GM19099 (cell line): ENCODE measurements around the gene SPATA21.

ENCODE experiments used
- POLR2A ChIP-seq: IDR thresholded peaks from 3 replicates; pipeline ENCODE4 v1.6.1; 2011; ENCODE audit warnings: low read depth; ENCODE audit not compliant: insufficient read length; ENCODE audit errors: extremely low read depth

Gene SPATA21

GRCh38 chr1:16436946-16437474, at the start of gene SPATA21:
Gene SPATA21, minus strand, starts transcription at chr1:16437424. Its CDS starts 6,053 bp downstream, at chr1:16431371.
- TF ChIP-seq POLR2A = no peak

- TF ChIP-seq POLR2A = no peak
Observed at GRCh38 chr1:16484931-16485330, 47.7 kb upstream of the SPATA21 start.

- TF ChIP-seq POLR2A = no peak
Observed at GRCh38 chr1:16484501-16484835, 47.2 kb upstream of the SPATA21 start.

DNA sequence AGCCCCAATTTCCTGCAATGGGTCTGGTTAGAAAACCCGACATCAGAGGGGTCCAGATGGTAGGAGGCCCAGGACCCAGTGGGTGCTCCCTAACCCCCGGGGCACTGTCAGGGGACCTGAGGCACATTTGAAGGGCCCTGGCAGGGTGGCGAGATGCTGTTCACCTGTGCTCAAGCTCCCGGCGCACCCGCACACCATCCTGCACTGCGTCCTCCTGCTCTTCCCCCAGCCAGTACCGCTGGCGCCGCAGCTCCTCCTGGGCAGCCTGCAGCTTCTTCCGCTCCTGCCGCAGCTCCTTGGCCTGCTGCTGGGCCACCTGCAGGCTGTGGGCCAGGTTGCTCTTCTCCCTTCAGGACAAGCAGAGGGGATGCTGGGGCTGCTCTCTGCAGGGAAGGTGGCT, 40.9 kb upstream of the SPATA21 start:
- no peak for TF ChIP-seq POLR2A

GRCh38 chr1:16474166-16474800, 37.1 kb upstream of the SPATA21 start:
- TF ChIP-seq POLR2A = no peak

GRCh38 chr1:16468558-16468957, 31.3 kb upstream of the SPATA21 start:
- TF ChIP-seq POLR2A = no peak

- no peak for TF ChIP-seq POLR2A
Observed at GRCh38 chr1:16464917-16465625, 27.8 kb upstream of the SPATA21 start.

GRCh38 chr1:16462773-16463330, 25.6 kb upstream of the SPATA21 start:
- no peak for TF ChIP-seq POLR2A

DNA sequence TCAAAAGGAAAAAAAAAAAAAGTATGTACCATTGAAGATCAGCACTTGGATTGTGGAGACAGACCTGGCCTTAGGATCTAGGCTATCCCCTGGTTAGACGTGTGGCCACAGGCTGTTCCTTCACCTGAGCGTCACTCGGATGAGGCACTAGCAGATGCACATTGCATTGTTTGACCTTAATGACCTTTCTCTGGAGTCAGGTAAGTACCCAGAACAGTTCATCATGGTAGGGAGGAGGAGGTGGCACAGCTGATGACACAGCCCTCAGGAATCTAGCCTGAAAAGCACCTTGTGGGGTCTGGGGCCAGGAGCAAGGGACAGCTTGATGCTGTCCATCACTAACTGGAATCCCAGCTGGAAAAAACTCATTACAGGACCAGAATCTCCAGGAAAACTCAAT, 24.5 kb upstream of the SPATA21 start:
- TF ChIP-seq POLR2A = no peak

DNA sequence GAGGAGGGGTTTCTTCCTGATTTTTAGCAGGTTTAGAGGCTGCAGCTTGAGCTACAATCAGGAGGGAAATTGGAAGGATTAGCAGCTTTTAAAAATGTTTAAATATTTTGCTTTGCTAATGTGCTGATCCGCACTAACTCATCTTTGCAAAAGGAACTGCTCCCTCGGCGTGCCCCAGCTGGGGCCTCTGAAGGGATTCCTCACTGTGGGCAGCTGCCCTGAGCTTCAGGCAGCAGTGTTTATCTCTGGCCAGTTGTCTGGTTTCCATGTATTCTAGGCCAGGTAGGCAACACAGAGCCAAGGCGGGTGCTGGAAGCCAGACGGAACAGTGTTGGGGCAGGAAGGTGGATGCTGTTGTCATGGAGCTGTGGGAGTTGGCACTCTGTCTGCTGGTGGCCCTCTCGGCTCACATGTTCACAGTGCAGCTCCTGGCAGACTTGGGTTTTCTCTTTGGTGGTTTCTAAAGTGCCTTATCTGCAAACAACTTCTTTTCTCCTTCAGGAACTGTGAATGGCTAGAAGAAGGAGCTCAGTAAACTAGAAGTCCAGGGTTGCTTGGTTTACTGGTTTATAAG, 22.2 kb upstream of the SPATA21 start:
- TF ChIP-seq POLR2A = no peak

- TF ChIP-seq POLR2A = no peak
Observed at GRCh38 chr1:16458831-16459230, 21.6 kb upstream of the SPATA21 start.

- no peak for TF ChIP-seq POLR2A
Observed at GRCh38 chr1:16451841-16452528, 14.8 kb upstream of the SPATA21 start.

DNA sequence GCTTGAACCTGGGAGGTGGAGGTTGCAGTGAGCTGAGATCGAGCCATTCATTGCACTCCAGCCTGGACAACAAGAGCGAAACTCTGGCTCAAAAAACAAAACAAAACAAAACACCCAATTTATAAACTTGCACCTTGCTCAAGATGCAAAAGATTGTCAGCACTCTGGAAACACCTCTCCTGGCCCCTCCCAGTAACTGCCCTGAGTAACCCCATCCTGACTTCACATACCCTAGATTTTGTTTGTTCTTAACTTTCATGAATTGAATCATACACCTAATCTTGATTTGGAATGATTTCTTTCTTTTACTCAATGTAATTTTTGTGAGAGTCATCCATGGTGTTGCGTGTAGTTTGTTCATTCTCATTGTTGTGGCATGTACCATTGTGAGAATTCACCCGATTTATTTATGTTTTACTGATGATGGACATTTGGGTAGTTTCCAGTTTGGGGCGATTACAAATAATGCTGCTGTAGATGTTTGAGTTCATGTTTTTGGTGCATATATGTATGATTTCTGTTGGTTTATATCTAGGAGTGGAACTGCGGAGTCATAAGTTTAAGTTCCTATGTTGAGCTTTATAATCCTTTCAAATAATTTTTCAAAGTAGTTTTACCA, 13.7 kb upstream of the SPATA21 start:
- no peak for TF ChIP-seq POLR2A

DNA sequence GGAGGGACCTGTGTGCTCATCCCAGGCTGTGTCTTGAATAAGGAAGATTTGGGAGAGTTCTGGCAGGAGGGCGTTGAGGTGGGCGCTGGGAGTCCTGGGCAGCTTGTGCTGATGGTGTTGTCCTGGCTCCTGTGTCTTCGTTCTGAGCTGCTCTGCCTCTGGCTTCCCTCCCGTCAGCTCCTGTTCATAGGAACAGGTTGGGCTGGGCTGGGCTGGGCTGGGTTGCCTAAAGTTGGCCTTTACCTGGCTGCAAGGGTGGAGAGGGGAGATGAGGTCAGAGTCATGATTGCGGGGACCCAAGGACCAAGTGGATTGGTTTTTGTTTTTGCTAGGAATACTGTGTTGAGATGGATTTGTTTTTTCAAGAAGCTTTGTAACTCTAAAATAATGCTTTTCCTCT, 12.4 kb upstream of the SPATA21 start:
- TF ChIP-seq POLR2A = no peak

DNA sequence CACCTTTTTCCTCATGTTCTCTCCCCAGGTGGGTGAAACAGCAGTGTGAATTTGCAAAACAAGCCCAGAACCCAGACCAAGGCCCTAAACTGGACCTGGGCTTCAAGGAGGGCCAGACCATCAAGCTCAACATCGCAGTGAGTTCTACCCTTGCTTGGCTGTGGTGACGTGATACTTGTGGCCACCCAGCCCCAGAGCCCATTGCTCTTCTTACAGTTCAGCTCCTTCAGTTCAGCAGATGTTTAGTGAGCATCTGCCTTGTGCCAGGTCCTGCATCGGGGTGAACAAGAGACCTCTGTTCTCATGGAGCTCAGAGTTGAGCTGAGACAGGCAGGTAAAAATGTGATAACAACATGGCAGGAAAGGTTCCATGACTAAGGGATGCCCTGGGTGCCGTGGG, 11.8 kb upstream of the SPATA21 start:
- TF ChIP-seq POLR2A = no peak

- TF ChIP-seq POLR2A = no peak
Observed at GRCh38 chr1:16447641-16448040, 10.4 kb upstream of the SPATA21 start.

DNA sequence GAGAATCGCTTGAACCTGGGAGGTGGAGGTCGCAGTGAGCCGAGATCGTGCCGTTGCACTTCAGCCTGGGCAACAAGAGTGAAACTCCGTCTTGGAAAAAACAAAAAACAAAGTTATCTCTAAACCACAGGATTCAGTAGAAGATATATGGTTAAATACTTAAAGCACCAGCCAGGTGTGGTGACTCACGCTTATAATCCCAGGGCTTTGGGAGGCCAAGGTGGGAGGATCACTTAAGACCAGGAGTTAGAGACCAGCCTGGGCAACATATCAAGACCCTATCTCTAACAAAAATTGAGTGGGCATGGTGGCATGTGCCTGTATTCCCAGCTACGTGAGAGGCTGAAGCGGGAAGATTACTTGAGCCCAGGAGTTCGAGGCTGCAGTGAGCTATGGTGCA, 8.9 kb upstream of the SPATA21 start:
- TF ChIP-seq POLR2A = no peak
